Kidney glomerular epithelial cell (primary cell): ENCODE measurements around the gene CBY3.
"Not testable (repeated sequence)": the region's sequence is repeated elsewhere in the genome, so short reads cannot be mapped to it uniquely, and the experiment has no call there.

ENCODE experiments used
- DNase-seq: peaks from one replicate; lab custom pipeline; 2025; lab: John Stamatoyannopoulos, UW

CBY3 gene

DNA sequence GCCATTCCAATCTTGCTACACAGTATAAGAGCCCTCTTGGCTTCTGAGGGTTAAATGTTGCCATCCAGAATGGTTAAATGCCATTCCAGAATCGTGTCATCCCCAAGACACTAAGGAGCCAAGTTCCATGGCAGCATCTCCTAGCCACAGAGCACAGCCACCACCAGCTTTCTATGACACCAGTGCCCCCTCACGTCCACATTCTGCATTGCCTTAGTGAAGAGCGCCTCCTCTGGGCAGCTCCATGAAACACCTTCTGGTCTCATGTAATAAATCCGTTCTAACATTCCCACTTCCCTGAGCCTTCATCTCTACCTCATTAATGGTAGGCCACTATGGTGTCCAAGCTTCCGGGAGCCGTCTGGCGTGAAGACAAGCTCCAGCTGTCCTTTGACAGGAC, 12.4 kb downstream of the CBY3 start:
- DNase-seq, result no peak

DNA sequence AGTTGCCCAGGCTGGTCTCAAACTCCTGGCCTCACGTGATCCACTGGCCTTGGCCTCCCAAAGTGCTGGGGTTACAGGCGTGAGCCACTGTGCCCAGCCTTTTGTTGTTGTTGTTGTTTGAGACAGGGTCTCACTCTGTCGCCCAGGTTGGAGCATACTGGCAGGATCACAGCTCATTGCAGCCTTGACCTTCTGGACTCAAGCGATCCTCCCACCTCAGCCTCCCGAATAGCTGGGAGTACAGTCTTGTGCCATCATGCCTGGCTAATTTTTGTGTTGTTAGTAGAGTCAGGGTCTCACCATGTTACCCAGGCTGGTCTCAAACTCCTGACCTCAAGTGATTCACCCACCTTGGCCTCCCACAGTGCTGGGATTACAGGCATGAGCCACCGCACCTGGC, 19.2 kb downstream of the CBY3 start:
- DNase-seq, result not testable (repeated sequence)

GRCh38 chr5:179658179-179658856, 22.5 kb downstream of the CBY3 start:
- DNase-seq, result not testable (repeated sequence)

- DNase-seq, result not testable (repeated sequence)
Observed at GRCh38 chr5:179657302-179658178, 23.3 kb downstream of the CBY3 start.

DNA sequence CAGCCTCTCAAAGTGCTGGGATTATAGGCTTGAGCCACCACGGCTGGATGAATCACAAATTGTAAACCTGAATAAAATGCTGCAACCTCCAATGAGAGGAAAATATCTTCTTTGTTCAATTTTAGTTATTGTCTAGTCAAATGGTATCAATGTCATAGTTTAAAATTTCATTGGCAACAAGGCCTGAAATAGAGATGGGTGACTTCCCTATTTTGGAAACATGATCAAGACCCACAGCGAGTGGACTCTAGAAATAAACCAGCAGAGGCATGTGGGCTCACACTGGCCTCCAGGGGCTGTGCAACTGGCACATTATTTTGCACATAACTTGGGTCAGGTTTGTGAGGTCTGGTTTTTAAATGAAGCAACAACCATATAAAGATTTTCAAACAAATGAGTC, 27.7 kb downstream of the CBY3 start:
- not testable (repeated sequence) for DNase-seq

- DNase-seq, result not testable (repeated sequence)
Observed at GRCh38 chr5:179650245-179650644, 30.6 kb downstream of the CBY3 start.

DNA sequence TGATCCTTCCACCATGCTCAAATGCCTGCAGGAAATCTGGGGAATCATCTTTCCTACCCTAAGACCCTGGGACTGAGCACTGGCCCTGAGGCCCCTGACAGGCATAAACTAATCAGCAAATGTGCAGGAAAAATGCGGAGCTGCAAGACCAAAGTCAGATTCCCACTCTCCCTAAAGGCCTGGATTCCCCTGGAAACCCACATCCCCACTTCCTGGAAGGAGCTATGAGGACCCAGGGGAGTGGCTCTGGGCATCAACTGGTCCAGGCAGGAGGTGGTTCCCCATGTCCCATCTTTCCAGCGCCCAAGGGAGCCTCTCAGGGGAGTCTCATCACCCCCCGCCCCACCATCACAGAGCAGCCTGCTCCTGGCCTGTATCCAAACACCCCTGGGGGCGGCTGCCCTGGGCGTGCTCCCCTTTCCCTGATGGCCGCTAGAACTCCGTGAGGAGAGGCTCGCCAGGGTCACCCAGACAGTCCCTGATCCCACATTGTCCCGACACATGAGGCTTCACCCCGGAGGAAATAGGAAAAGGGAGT, 31.6 kb downstream of the CBY3 start:
- DNase-seq, result not testable (repeated sequence)

- DNase-seq, result no peak
Observed at GRCh38 chr5:179648410-179648809, 32.4 kb downstream of the CBY3 start.

DNA sequence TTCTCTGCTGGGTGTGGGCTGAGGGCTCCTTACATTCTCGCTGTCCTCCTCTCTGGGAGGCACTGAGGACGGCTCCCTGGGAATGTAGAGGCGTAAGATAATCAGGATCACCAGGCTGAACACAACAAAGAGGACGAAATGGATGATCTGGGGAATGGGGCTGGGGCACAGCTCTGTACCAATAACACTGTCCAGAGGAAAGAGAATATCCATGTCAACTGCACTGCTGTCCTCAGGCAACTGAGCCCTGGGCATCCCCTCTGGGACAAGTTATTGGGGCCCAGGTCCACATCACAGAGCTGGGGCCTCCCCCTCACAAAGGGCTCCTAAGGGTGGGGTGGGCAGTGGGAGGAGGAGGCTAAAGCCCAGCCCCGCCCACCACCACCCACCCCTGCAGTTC, 36.1 kb downstream of the CBY3 start:
- DNase-seq, result not testable (repeated sequence)

DNA sequence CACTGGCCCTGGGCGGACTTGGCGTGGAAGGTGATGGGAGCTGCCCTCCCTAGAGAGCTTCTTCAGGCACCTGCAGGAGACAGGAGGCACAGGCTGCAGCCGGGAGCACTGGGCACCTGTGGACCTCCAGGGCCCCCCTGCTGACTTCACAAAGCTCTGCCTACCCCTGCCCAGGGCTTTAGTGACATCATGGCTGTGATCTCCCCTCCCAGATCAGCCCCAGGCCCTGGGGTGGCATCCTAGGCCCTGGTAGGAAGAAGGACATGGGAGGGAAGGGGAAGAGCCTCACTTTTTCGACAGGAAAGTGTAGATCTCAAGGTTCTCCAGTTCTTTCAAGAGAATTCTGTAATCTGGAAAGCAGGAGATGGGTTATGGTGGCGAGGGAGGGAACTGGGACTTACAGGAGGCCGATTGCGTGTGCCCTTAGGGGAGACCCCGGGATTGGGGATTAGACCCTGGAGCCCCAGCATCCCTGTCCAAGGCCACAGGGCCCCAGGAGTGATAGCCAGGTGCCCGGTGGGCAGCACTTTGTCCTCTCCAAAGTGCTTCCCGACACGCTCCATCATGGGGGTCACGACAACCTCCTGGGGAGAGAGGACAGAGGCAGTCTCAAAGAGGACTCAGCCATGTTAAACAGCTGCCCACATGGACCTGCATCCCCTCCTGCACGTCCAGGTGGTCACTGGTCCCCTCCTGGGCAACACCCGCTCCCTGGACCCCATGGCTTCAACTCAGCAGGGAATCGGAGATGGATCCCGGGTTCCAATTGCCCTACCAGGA, 37.5 kb downstream of the CBY3 start:
- DNase-seq, result not testable (repeated sequence)

DNA sequence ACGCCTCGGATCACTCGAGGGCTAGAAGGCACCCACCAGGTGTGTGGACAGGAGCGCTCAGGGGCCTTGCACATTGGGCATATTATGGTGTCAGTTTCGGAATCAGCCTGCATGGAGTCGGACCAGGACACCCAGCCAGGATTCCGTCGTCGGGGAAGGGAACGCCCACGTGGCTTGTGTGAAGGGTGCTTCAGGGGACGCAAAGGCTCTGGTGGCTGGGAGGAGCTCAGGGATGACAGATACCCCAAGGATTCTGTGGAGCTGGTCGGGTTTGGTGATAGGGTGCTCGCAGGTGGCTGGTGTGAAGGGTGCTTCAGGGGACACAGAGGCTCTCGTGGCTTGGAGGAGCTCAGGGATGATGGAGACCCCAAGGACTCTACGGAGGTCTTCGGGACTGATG, 38.2 kb downstream of the CBY3 start:
- not testable (repeated sequence) for DNase-seq

DNA sequence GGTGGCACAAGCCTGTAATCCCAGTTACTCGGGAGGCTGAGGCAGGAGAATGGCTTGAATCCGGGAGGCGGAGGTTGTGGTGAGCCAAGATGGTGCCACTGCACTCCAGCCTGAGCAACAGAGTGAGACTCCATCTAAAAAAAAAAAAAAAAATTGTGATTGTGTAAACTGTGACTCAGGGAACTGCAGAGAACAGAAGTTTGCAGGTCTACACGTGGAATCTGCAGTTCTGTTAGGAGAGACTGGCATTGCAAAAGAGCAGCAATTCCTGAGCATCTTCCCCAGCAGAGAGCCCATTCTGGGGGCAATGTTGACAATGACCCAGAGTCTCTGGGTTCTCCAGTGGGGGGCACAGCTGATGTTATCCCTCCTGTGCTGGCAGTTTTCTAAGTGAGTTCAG, 39.1 kb downstream of the CBY3 start:
- not testable (repeated sequence) for DNase-seq

- not testable (repeated sequence) for DNase-seq
Observed at GRCh38 chr5:179639296-179639695, 41.5 kb downstream of the CBY3 start.

- not testable (repeated sequence) for DNase-seq
Observed at GRCh38 chr5:179634370-179635172, 46.3 kb downstream of the CBY3 start.

DNA sequence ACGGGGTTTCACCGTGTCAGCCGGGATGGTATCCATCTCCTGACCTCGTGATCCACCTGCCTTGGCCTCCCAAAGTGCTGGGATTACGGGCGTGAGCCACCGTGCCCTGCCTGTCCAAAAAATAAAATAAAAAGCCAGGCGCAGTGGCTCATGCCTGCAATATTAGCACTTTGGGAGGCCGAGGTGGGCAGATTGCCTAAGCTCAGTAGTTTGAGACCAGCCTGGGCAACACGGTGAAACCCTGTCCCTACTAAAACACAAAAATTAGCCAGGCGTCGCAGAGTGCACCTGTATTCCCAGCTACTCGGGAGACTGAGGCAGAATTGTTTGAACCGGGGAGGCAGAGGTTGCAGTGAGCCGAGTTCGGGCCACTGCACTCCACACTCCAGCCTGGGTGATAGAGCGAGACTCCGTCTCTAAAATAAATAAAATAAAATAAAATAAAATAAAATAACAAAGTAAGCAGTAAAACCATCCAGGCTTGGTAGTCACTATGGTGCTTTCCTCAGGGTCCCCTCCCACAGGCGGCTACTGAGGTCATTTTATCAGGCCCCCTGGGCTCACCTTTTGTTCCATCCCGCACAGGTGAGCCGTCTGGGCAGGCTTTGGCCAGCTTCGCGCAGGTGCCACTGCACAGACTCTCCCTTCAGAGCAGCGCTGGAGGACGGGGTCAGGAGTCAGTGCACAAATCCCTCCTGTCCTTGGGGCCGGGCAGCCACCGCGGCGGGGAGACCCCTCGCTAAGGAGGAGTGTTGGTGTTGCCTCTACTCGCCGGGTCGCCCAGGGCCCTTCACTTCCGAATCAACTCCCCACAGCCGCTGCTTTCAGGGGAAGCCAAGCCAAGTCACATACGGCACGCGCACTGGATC, 47.1 kb downstream of the CBY3 start:
- DNase-seq, result not testable (repeated sequence)
